Keratinocyte (primary cell): ENCODE measurements around the gene DHX34. TPM values are rescaled to one million over a fixed set of nuclear protein-coding genes. Genes with fewer than 3 reads are reported as not detected.
A peak's percentile ranks its signal among the peaks of the same experiment; 100 is the strongest.

ENCODE experiments used
- DNase-seq: peaks from one replicate; pipeline ENCODE4 v3.0.0-alpha.2; 2011; ENCODE audit warnings: low read depth, missing footprints, low spot score
- FAIRE-seq: peaks from 2 replicates; lab custom pipeline; 2011; peaks lifted over from hg19 to GRCh38; lab: Jason Lieb, UNC
- H2AFZ ChIP-seq: 2 replicates; pipeline ENCODE4 v1.6.0; 2012; ENCODE audit warnings: low read length, control low read depth, inconsistent platforms; ENCODE audit not compliant: control insufficient read depth
- H3K27ac ChIP-seq: 2 replicates; pipeline ENCODE4 v1.5.1; 2011; ENCODE audit warnings: low read length; ENCODE audit not compliant: control insufficient read depth, insufficient read depth
- H3K27me3 ChIP-seq: 3 replicates; pipeline ENCODE4 v1.6.0; 2011; ENCODE audit warnings: low read length; ENCODE audit not compliant: control insufficient read depth, insufficient read depth; ENCODE audit errors: extremely low read depth
- H3K36me3 ChIP-seq, 2 experiments: 2 replicates in 1 of 2; 3 replicates in 1 of 2; pipeline ENCODE4 v1.5.1; 2011; ENCODE audit warnings: low read length in 2 of 2, mild to moderate bottlenecking in 1 of 2; ENCODE audit not compliant: control insufficient read depth in 2 of 2, insufficient read depth in 2 of 2; ENCODE audit errors: extremely low read depth in 1 of 2
- H3K4me1 ChIP-seq: 3 replicates; pipeline ENCODE4 v1.5.1; 2011; ENCODE audit warnings: low read length; ENCODE audit not compliant: control insufficient read depth, insufficient read depth; ENCODE audit errors: extremely low read depth
- H3K4me2 ChIP-seq: 3 replicates; pipeline ENCODE4 v1.6.0; 2011; ENCODE audit warnings: low read depth, low read length; ENCODE audit not compliant: control insufficient read depth, insufficient read depth; ENCODE audit errors: extremely low read depth
- H3K4me3 ChIP-seq, 3 experiments: fragments of 200-600 bp in 1 of 3; sonication (generic) in 1 of 3; 2 replicates in 2 of 3; 3 replicates in 1 of 3; pipeline ENCODE4 v1.5.1; 2011 to 2016; ENCODE audit warnings: low read length in 3 of 3, mild to moderate bottlenecking in 3 of 3, control low read depth in 2 of 3, inconsistent platforms in 1 of 3, low read depth in 1 of 3, mixed read lengths in 1 of 3, mixed run types in 1 of 3, moderate library complexity in 1 of 3; ENCODE audit not compliant: control insufficient read depth in 2 of 3, insufficient read depth in 2 of 3; ENCODE audit errors: extremely low read depth in 1 of 3
- H3K79me2 ChIP-seq: 2 replicates; pipeline ENCODE4 v1.6.0; 2012; ENCODE audit warnings: low read length; ENCODE audit not compliant: control insufficient read depth, insufficient read depth
- H3K9ac ChIP-seq: 3 replicates; pipeline ENCODE4 v1.6.0; 2011; ENCODE audit warnings: low read length; ENCODE audit not compliant: control insufficient read depth, insufficient read depth; ENCODE audit errors: extremely low read depth
- H3K9me1 ChIP-seq: 3 replicates; pipeline ENCODE4 v1.6.0; 2011; ENCODE audit warnings: low read length; ENCODE audit not compliant: control insufficient read depth, insufficient read depth; ENCODE audit errors: extremely low read depth
- H3K9me3 ChIP-seq: 2 replicates; pipeline ENCODE4 v1.5.1; 2012; ENCODE audit warnings: low read depth, low read length; ENCODE audit not compliant: control insufficient read depth
- H4K20me1 ChIP-seq: 3 replicates; pipeline ENCODE4 v1.6.0; 2011; ENCODE audit warnings: low read length; ENCODE audit not compliant: control insufficient read depth, insufficient read depth; ENCODE audit errors: extremely low read depth
- EZH2 ChIP-seq: IDR thresholded peaks from one replicate; pipeline ENCODE4 v1.6.1; 2012; ENCODE audit warnings: inconsistent platforms, mild to moderate bottlenecking, low read length, moderate library complexity
- dilution Hi-C: fragments of 300-500 bp; cut with MboI; formaldehyde crosslinking; loops from one replicate; pipeline ENCODE4 v1.7.0; 2020; ENCODE audit warnings: low sequenced_read_pairs; ENCODE audit not compliant: extremely low pct_ligation_motif_present
- polyA plus RNA-seq, 5 experiments: library from polyadenylated mRNA; depleted of rRNA in 3 of 5; stranded (reverse) in 3 of 5; stranded (forward) in 1 of 5; unstranded in 1 of 5; fragments of >200 nt; gene quantifications; 1 replicate in 1 of 5; 2 replicates in 3 of 5; 3 replicates in 1 of 5; pipeline versions ENCODE4 v1.2.1 to v1.2.3, GENCODE V29; 2011 to 2012; ENCODE audit warnings: missing spikeins in 2 of 5, low read depth in 1 of 5, low replicate concordance in 1 of 5
- TF ChIP-seq, protein P1 (sequence below), 3 experiments: IDR thresholded peaks in 1 of 3; conservative IDR thresholded peaks in 1 of 3; optimal IDR thresholded peaks in 1 of 3; 2 replicates in 2 of 3; 3 replicates in 1 of 3; pipeline versions ENCODE3 to v1.5.1; 2011; ENCODE audit warnings: low read length in 3 of 3, mild to moderate bottlenecking in 3 of 3, moderate library complexity in 2 of 3, control low read depth in 1 of 3, inconsistent platforms in 1 of 3; ENCODE audit not compliant: insufficient read depth in 2 of 3; ENCODE audit errors: extremely low read depth in 1 of 3

DHX34 gene
- polyA plus RNA-seq, 1 donor (not counting 4 experiments of a cell fraction or from before 2014, with no cell fraction given): 6.4 TPM

DNA sequence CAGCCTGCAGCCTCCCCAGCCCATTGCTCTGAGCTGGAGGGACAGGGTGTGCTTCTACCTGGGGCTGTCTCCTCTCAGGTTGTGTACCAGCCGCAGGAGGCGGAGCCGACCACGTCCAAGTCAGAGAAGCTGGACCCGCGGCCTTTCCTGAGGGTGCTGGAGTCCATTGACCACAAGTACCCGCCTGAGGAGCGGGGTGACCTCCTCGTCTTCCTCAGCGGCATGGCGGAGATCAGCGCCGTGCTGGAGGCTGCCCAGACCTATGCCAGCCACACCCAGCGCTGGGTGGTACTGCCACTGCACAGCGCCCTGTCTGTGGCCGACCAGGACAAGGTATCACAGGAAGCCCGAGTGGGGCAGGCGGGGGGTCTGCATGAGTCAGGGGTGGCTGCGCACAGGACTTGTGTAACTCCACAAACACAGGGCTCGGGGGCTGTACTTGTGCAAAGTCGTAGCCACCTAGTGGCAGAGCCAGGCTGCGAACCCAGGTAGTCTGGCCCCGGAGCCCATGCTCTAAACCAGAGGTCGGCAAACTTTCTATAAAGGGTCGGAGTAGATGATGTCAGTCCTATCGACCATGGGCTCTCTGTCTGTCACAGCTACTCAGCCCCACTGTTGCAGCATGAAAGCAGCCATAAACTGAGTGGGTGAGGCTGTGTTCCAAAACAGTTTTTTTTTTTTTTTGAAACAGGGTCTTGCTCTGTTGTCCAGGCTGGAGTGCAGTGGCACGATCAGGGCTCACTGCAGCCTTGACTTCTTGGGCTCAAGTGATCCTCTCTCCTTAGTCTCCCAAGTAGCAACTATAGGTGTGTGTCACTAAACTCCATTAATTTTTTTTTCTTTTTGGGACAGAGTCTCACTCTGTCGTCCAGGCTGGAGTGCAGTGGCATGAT is 8.9 kb downstream of the DHX34 start:
- no peak for DNase-seq
- no peak overlapping the region for H3K27ac ChIP-seq
- no peak for FAIRE-seq
- no peaks in the 10 kb centered on the region for H4K20me1 ChIP-seq
- no peaks in the 10 kb centered on the region for H3K9me1 ChIP-seq
- H3K4me3 ChIP-seq: no peak overlapping the region
- dilution Hi-C loops: no loop called here
- H3K27me3 ChIP-seq: no peaks in the 10 kb centered on the region
- no peak overlapping the region for H3K9ac ChIP-seq
- no peaks in the 10 kb centered on the region for H3K4me1 ChIP-seq
- H2AFZ ChIP-seq: no peak overlapping the region
- H3K4me2 ChIP-seq: no peak overlapping the region
- peaks cover 39 to 54% of the 10 kb centered on the region in 2 experiments for H3K36me3 ChIP-seq
- no peaks in the 10 kb centered on the region for H3K9me3 ChIP-seq
- TF ChIP-seq, protein P1, sequence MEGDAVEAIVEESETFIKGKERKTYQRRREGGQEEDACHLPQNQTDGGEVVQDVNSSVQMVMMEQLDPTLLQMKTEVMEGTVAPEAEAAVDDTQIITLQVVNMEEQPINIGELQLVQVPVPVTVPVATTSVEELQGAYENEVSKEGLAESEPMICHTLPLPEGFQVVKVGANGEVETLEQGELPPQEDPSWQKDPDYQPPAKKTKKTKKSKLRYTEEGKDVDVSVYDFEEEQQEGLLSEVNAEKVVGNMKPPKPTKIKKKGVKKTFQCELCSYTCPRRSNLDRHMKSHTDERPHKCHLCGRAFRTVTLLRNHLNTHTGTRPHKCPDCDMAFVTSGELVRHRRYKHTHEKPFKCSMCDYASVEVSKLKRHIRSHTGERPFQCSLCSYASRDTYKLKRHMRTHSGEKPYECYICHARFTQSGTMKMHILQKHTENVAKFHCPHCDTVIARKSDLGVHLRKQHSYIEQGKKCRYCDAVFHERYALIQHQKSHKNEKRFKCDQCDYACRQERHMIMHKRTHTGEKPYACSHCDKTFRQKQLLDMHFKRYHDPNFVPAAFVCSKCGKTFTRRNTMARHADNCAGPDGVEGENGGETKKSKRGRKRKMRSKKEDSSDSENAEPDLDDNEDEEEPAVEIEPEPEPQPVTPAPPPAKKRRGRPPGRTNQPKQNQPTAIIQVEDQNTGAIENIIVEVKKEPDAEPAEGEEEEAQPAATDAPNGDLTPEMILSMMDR (optimal IDR thresholded peaks at IDR 0.05 in 1 of 3, IDR thresholded peaks at IDR 0.05 in 1 of 3, conservative IDR thresholded peaks at IDR 0.05 in 1 of 3; ENCODE audit: extremely low read depth in 1 of 3, insufficient read depth in 2 of 3, low read length in 3 of 3): peak in 2 of 3 experiments; percentile 36 to 39
- no peak for TF ChIP-seq EZH2
- H3K79me2 ChIP-seq: peaks cover 18% of the 10 kb centered on the region

DNA sequence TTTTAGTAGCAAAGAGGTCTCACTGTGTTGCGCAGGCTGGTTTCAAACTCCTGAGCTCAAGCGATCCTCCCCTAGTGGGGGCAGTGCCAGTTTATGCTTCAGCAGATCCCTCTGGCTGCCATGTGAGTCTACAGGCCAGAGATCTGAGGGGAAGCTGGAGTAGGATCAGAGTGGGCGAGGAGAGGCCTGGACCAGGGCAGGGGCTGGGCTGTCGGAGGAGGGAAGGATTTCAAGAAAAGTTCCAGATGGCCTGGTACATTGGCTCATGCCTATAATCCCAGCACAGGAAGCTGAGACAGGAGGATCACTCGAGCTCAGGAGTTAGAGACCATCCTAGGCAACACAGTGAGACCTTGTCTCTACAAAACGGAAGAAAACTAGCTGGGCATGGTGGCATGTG is 9.8 kb downstream of the DHX34 start:
- Histone ChIP-seq H3K36me3 (peaks cover 34 to 54% of the 10 kb centered on the region in 2 experiments), H3K27me3 (no peaks in the 10 kb centered on the region), H3K9me1 (no peaks in the 10 kb centered on the region), H2AFZ (no peak overlapping the region), H3K27ac (no peak overlapping the region), H3K9me3 (no peaks in the 10 kb centered on the region), H3K4me2 (no peak overlapping the region), H4K20me1 (no peaks in the 10 kb centered on the region), H3K9ac (no peak overlapping the region), H3K79me2 (peaks cover 11% of the 10 kb centered on the region), H3K4me3 (no peak overlapping the region), H3K4me1 (peaks cover 2% of the 10 kb centered on the region)
- DNase-seq: no peak
- dilution Hi-C loops: no loop called here
- no peak for FAIRE-seq
- TF ChIP-seq, protein P1 (optimal IDR thresholded peaks at IDR 0.05 in 1 of 3, IDR thresholded peaks at IDR 0.05 in 1 of 3, conservative IDR thresholded peaks at IDR 0.05 in 1 of 3; ENCODE audit: extremely low read depth in 1 of 3, insufficient read depth in 2 of 3, low read length in 3 of 3): no peak
- TF ChIP-seq EZH2: no peak
